ENCODE measurements around the gene FBXL7.

FBXL7 gene

GRCh38 chr5:15463231-15463980 lies 36.6 kb upstream of the FBXL7 start:
- Histone ChIP-seq H3K79me2 (ENCODE audit: control insufficient read depth, low read length) (no peaks in the 10 kb centered on the region), H3K9me2 (replicated peaks; ENCODE audit: control insufficient read depth, low read length) (no peaks in the 10 kb centered on the region; the same call in 1 of the 2 replicates), H3F3A (ENCODE audit: control insufficient read depth, insufficient read depth) (no peaks in the 10 kb centered on the region), H3K4me1 (ENCODE audit: control insufficient read depth, low read length) (no peaks in the 10 kb centered on the region), H3K27me3 (ENCODE audit: control insufficient read depth, low read length) (no peaks in the 10 kb centered on the region), H3K27ac (ENCODE audit: low read depth, low read length) (no peak overlapping the region), H3K4me3 (ENCODE audit: low read length) (no peak overlapping the region), H4K20me1 (ENCODE audit: control insufficient read depth, insufficient read depth, low read depth, low read length) (no peaks in the 10 kb centered on the region), H3K36me3 (ENCODE audit: control insufficient read depth, low read length) (no peaks in the 10 kb centered on the region), H3K9me3 (ENCODE audit: control insufficient read depth, insufficient read depth, low read length) (no peaks in the 10 kb centered on the region), H3K4me2 (ENCODE audit: low read length) (no peak overlapping the region)
- TF ChIP-seq EZH2phosphoT487 (IDR thresholded peaks at IDR 0.05; ENCODE audit: borderline replicate concordance, low read length) (no peak), CTCF (IDR thresholded peaks at IDR 0.05; ENCODE audit: low read depth, low read length, poor library complexity, severe bottlenecking) (no peak)

- H3K4me3 ChIP-seq (ENCODE audit: low read length): no peak overlapping the region
- no peak overlapping the region for H3K4me2 ChIP-seq (ENCODE audit: low read length)
- H3K4me1 ChIP-seq (ENCODE audit: control insufficient read depth, low read length): no peaks in the 10 kb centered on the region
- no peaks in the 10 kb centered on the region for H3F3A ChIP-seq (ENCODE audit: control insufficient read depth, insufficient read depth)
- H3K9me2 ChIP-seq (replicated peaks; ENCODE audit: control insufficient read depth, low read length): no peaks in the 10 kb centered on the region
- no peaks in the 10 kb centered on the region for H3K79me2 ChIP-seq (ENCODE audit: control insufficient read depth, low read length)
- no peaks in the 10 kb centered on the region for H4K20me1 ChIP-seq (ENCODE audit: control insufficient read depth, insufficient read depth, low read depth, low read length)
- H3K36me3 ChIP-seq (ENCODE audit: control insufficient read depth, low read length): no peaks in the 10 kb centered on the region
- H3K27ac ChIP-seq (ENCODE audit: low read depth, low read length): no peak overlapping the region
- H3K9me3 ChIP-seq (ENCODE audit: control insufficient read depth, insufficient read depth, low read length): no peaks in the 10 kb centered on the region
- no peaks in the 10 kb centered on the region for H3K27me3 ChIP-seq (ENCODE audit: control insufficient read depth, low read length)
- TF ChIP-seq EZH2phosphoT487 (IDR thresholded peaks at IDR 0.05; ENCODE audit: borderline replicate concordance, low read length): no peak
- TF ChIP-seq CTCF (IDR thresholded peaks at IDR 0.05; ENCODE audit: low read depth, low read length, poor library complexity, severe bottlenecking): no peak
Observed at GRCh38 chr5:15472116-15472515, 27.9 kb upstream of the FBXL7 start.

GRCh38 chr5:15474143-15474719 lies 25.7 kb upstream of the FBXL7 start:
- Histone ChIP-seq H3K9me3 (ENCODE audit: control insufficient read depth, insufficient read depth, low read length) (no peaks in the 10 kb centered on the region), H3K4me2 (ENCODE audit: low read length) (no peak overlapping the region), H3K27me3 (ENCODE audit: control insufficient read depth, low read length) (no peaks in the 10 kb centered on the region), H3K79me2 (ENCODE audit: control insufficient read depth, low read length) (no peaks in the 10 kb centered on the region), H3K27ac (ENCODE audit: low read depth, low read length) (no peak overlapping the region), H3K4me3 (ENCODE audit: low read length) (no peak overlapping the region), H3K4me1 (ENCODE audit: control insufficient read depth, low read length) (no peaks in the 10 kb centered on the region), H4K20me1 (ENCODE audit: control insufficient read depth, insufficient read depth, low read depth, low read length) (no peaks in the 10 kb centered on the region), H3K36me3 (ENCODE audit: control insufficient read depth, low read length) (no peaks in the 10 kb centered on the region), H3K9me2 (replicated peaks; ENCODE audit: control insufficient read depth, low read length) (no peaks in the 10 kb centered on the region), H3F3A (ENCODE audit: control insufficient read depth, insufficient read depth) (no peaks in the 10 kb centered on the region)
- TF ChIP-seq EZH2phosphoT487 (IDR thresholded peaks at IDR 0.05; ENCODE audit: borderline replicate concordance, low read length) (no peak), CTCF (IDR thresholded peaks at IDR 0.05; ENCODE audit: low read depth, low read length, poor library complexity, severe bottlenecking) (no peak)
